Keratinocyte (primary cell): ENCODE measurements around the gene PRXL2B.

ENCODE experiments used
- CTCF ChIP-seq, 3 experiments: IDR thresholded peaks in 1 of 3; conservative IDR thresholded peaks in 1 of 3; optimal IDR thresholded peaks in 1 of 3; 2 replicates in 2 of 3; 3 replicates in 1 of 3; pipeline versions ENCODE3 to v1.5.1; 2011; ENCODE audit warnings: low read length in 3 of 3, mild to moderate bottlenecking in 3 of 3, moderate library complexity in 2 of 3, control low read depth in 1 of 3, inconsistent platforms in 1 of 3; ENCODE audit not compliant: insufficient read depth in 2 of 3; ENCODE audit errors: extremely low read depth in 1 of 3
- EZH2 ChIP-seq: IDR thresholded peaks from one replicate; pipeline ENCODE4 v1.6.1; 2012; ENCODE audit warnings: inconsistent platforms, mild to moderate bottlenecking, low read length, moderate library complexity

GRCh38 chr1:2637442-2638145 is 51.0 kb downstream of the PRXL2B start:
- TF ChIP-seq CTCF (optimal IDR thresholded peaks at IDR 0.05 in 1 of 3, IDR thresholded peaks at IDR 0.05 in 1 of 3, conservative IDR thresholded peaks at IDR 0.05 in 1 of 3; ENCODE audit: extremely low read depth in 1 of 3, insufficient read depth in 2 of 3, low read length in 3 of 3): no peak
- no peak for TF ChIP-seq EZH2
